ENCODE data around the gene ZNRF1.

DNA sequence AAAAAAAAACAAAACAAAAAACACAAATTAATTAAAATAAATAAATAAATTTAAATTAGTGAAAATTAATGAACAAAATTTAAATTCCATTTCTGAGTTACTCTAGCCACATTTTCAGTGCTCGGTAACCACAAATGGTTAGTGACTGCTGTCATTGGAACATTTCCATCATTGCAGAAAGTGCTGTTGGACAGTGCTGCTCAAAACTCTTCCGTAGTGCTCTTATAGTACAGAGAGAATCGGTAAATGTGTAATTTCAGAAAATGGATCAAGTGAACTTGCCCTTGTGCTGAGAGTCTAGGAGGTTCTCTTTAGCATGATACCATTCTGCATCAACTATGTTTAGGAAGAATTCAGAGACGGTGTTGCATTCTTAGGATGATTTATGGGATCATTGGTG lies 23.7 kb downstream of the ZNRF1 start:
- TF ChIP-seq, protein P1, sequence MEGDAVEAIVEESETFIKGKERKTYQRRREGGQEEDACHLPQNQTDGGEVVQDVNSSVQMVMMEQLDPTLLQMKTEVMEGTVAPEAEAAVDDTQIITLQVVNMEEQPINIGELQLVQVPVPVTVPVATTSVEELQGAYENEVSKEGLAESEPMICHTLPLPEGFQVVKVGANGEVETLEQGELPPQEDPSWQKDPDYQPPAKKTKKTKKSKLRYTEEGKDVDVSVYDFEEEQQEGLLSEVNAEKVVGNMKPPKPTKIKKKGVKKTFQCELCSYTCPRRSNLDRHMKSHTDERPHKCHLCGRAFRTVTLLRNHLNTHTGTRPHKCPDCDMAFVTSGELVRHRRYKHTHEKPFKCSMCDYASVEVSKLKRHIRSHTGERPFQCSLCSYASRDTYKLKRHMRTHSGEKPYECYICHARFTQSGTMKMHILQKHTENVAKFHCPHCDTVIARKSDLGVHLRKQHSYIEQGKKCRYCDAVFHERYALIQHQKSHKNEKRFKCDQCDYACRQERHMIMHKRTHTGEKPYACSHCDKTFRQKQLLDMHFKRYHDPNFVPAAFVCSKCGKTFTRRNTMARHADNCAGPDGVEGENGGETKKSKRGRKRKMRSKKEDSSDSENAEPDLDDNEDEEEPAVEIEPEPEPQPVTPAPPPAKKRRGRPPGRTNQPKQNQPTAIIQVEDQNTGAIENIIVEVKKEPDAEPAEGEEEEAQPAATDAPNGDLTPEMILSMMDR (IDR thresholded peaks at IDR 0.05): no peak
- no peak for TF ChIP-seq EZH2 (IDR thresholded peaks at IDR 0.05; ENCODE audit: borderline replicate concordance, insufficient read depth, low read depth, low read length, poor library complexity, severe bottlenecking)

Measured in B cell (primary cell).